Fibroblast of the aortic adventitia (primary cell): Measurements from ENCODE around the gene FRMD3. TPM values are rescaled to one million over a fixed set of nuclear protein-coding genes. Genes with fewer than 3 reads are reported as not detected.

Source experiments
- DNase-seq: peaks from one replicate; pipeline ENCODE4 v3.0.0-alpha.2; 2010; ENCODE audit warnings: low read depth
- H3K4me3 ChIP-seq: 2 replicates; pipeline ENCODE4 v1.5.1; 2011; ENCODE audit warnings: low read depth, mild to moderate bottlenecking, control low read depth, low read length, moderate library complexity
- CTCF ChIP-seq: IDR thresholded peaks from 2 replicates; pipeline ENCODE4 v1.5.1; 2011; ENCODE audit warnings: mild to moderate bottlenecking, low read length, control low read depth, inconsistent platforms; ENCODE audit not compliant: insufficient read depth
- total RNA-seq: library from RNA; depleted of rRNA; stranded (reverse); fragments of >200 nt; gene quantifications from 2 replicates; pipeline ENCODE4 v1.2.3, GENCODE V29; 2012; ENCODE audit warnings: low replicate concordance

Gene FRMD3
- total RNA-seq, 1 donor: 4.8 TPM

GRCh38 chr9:83270116-83270515, 268.1 kb downstream of the FRMD3 start:
- no peak overlapping the region for H3K4me3 ChIP-seq
- DNase-seq: no peak
- no peak for TF ChIP-seq CTCF

GRCh38 chr9:83267741-83268140, 270.5 kb downstream of the FRMD3 start:
- no peak for TF ChIP-seq CTCF
- DNase-seq: no peak
- no peak overlapping the region for H3K4me3 ChIP-seq

GRCh38 chr9:83266666-83267496, 271.3 kb downstream of the FRMD3 start:
- peak overlapping the region; percentile 6 for H3K4me3 ChIP-seq
- TF ChIP-seq CTCF: no peak
- peak; percentile 65 for DNase-seq

GRCh38 chr9:83266331-83266665, 271.9 kb downstream of the FRMD3 start:
- no peak overlapping the region for H3K4me3 ChIP-seq
- DNase-seq: no peak
- TF ChIP-seq CTCF: no peak

GRCh38 chr9:83264315-83264714, 273.9 kb downstream of the FRMD3 start:
- H3K4me3 ChIP-seq: no peak overlapping the region
- TF ChIP-seq CTCF: no peak
- no peak for DNase-seq

- H3K4me3 ChIP-seq: no peak overlapping the region
- DNase-seq: no peak
- no peak for TF ChIP-seq CTCF
Measured at GRCh38 chr9:83259558-83259957, 278.6 kb downstream of the FRMD3 start.
